ES-I3 (cell line): ENCODE data around the gene LY86.

Experiments
- H3K36me3 ChIP-seq: 2 replicates; pipeline ENCODE4 v1.6.1; 2013; ENCODE audit warnings: mild to moderate bottlenecking, low read length, control low read depth, moderate library complexity; ENCODE audit not compliant: insufficient read depth
- H3K4me1 ChIP-seq: 2 replicates; pipeline ENCODE4 v1.6.1; 2013; ENCODE audit warnings: mild to moderate bottlenecking, control low read depth, low read length; ENCODE audit not compliant: insufficient read depth
- H3K9ac ChIP-seq: 2 replicates; pipeline ENCODE4 v1.6.1; 2013; ENCODE audit warnings: low read depth, mild to moderate bottlenecking, low read length, moderate library complexity
- H3K9me3 ChIP-seq: 2 replicates; pipeline ENCODE4 v1.6.1; 2013; ENCODE audit warnings: mild to moderate bottlenecking, low read length, moderate library complexity; ENCODE audit not compliant: control insufficient read depth, insufficient read depth

Gene LY86

DNA sequence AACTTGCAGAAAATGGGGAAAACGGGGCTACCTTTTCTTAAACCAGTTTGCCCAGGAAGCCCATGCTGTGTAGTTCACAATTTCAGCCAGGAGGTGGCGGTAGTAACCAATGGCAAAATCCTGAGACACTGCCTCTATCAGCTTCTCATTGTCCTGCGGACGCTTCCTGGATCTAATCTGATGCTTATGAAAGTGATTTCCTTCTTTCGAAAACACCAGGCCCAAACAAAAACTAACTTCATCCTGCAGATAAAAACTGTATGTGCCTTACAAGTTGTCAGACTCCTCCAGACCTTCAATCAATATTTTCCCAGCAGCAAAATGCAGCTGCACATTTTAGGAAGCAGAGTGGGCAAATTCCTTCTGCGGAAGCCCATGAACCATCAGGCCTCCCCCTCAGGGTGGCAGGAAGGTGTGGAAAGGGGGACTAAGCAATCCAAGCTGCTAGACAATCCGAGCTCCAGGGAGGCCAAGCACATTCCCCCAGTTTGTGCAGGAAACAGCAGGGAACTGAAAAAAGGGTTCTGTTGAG, 88.5 kb downstream of the LY86 start:
- no peaks in the 10 kb centered on the region for H3K36me3 ChIP-seq
- peaks cover 19% of the 10 kb centered on the region for H3K4me1 ChIP-seq
- no peak overlapping the region for H3K9ac ChIP-seq
- no peaks in the 10 kb centered on the region for H3K9me3 ChIP-seq

- Histone ChIP-seq H3K36me3 (no peaks in the 10 kb centered on the region), H3K9me3 (no peaks in the 10 kb centered on the region), H3K4me1 (peaks cover 19% of the 10 kb centered on the region), H3K9ac (no peak overlapping the region)
Measured at GRCh38 chr6:6678185-6678671, 89.7 kb downstream of the LY86 start.

GRCh38 chr6:6678811-6679210, 90.3 kb downstream of the LY86 start:
- no peaks in the 10 kb centered on the region for H3K9me3 ChIP-seq
- H3K9ac ChIP-seq = no peak overlapping the region
- H3K36me3 ChIP-seq = no peaks in the 10 kb centered on the region
- peaks cover 19% of the 10 kb centered on the region for H3K4me1 ChIP-seq

GRCh38 chr6:6679633-6680032, 91.1 kb downstream of the LY86 start:
- H3K9me3 ChIP-seq = no peaks in the 10 kb centered on the region
- no peaks in the 10 kb centered on the region for H3K36me3 ChIP-seq
- no peak overlapping the region for H3K9ac ChIP-seq
- H3K4me1 ChIP-seq = peaks cover 19% of the 10 kb centered on the region

- H3K9me3 ChIP-seq = no peaks in the 10 kb centered on the region
- H3K4me1 ChIP-seq = peaks cover 19% of the 10 kb centered on the region
- no peaks in the 10 kb centered on the region for H3K36me3 ChIP-seq
- H3K9ac ChIP-seq = no peak overlapping the region
Measured at GRCh38 chr6:6680526-6680925, 92.0 kb downstream of the LY86 start.

DNA sequence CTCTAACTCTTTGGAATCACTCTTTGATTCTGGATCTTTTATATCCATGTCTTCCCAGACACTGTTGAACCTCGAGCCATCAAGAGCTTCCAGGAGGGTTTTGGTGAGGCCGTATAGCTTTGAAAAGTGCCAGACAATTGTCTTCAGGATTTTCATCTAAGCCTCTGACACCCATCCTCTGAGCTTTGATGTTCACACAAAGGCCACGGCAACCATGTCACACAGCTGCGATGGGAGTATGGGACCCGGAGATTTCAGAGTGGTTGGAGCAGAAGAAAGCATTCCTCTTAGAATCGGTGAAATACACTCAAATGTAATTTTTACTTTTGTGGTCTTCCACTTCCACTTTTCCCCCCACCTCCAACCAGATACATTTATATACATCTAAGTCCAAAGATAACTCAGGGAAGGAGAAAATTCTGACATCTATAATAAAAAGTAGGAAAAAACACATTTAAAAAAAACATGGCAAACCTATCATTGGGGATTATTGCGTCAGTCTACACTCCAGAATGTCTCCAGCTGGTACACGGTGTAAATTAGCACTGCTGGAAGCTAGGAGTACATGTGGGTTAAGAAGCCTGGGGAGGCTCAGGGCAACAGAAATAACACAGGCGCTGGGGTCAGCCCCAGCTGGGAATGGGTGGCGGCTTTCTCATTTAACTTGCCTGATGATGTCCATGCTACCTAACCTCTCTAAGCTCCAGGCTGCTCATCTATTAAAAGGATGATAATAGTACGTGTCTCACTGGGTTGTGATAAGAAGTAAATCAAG, 92.7 kb downstream of the LY86 start:
- Histone ChIP-seq H3K36me3 (no peaks in the 10 kb centered on the region), H3K4me1 (peaks cover 22% of the 10 kb centered on the region), H3K9me3 (no peaks in the 10 kb centered on the region), H3K9ac (no peak overlapping the region)

GRCh38 chr6:6682225-6682624, 93.7 kb downstream of the LY86 start:
- no peaks in the 10 kb centered on the region for H3K36me3 ChIP-seq
- no peaks in the 10 kb centered on the region for H3K9me3 ChIP-seq
- H3K9ac ChIP-seq = no peak overlapping the region
- peaks cover 21% of the 10 kb centered on the region for H3K4me1 ChIP-seq

DNA sequence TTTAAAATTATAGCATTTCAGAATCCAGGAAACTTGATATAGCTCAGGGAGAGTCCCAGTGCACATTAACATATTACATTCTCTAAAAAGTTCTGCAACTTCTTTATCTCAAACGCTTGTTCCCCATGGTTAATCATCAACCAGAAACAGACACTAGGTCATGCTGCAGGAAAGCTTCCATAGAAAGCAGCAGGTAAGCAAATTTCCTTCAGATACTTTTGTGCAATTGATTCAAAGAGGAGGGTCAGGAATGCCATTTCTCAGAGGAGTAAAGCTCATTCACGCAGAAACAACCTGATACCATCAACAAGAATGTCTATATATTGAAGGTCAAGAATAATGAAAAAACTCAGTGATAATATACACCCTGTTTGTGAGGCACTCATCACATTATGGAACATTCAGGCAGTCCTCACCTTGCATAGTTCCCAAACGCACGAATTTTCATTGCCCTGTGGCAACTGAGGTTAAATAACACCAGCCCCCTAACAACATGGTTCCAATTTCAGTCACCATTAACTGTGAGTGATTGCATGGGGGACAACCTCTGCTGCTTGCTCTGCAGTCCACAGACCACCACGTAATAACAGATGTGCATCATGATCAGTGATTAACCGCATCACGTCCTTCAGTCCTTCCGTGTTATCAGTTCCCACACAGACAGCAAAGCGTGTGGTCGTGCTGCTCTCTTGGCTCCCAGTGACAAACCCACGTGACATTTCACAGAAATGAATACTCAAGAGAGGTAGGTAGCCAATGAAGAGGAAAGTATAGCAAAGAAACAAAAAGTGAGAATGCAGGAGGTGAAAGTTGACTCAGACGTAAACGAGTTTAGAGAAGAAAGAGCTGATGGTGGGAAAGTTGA, 95.7 kb downstream of the LY86 start:
- H3K36me3 ChIP-seq = no peaks in the 10 kb centered on the region
- H3K9me3 ChIP-seq = no peaks in the 10 kb centered on the region
- no peak overlapping the region for H3K9ac ChIP-seq
- peaks cover 20% of the 10 kb centered on the region for H3K4me1 ChIP-seq

GRCh38 chr6:6685249-6686040, 96.9 kb downstream of the LY86 start:
- no peak overlapping the region for H3K9ac ChIP-seq
- H3K9me3 ChIP-seq = no peaks in the 10 kb centered on the region
- no peaks in the 10 kb centered on the region for H3K36me3 ChIP-seq
- H3K4me1 ChIP-seq = peaks cover 18% of the 10 kb centered on the region

DNA sequence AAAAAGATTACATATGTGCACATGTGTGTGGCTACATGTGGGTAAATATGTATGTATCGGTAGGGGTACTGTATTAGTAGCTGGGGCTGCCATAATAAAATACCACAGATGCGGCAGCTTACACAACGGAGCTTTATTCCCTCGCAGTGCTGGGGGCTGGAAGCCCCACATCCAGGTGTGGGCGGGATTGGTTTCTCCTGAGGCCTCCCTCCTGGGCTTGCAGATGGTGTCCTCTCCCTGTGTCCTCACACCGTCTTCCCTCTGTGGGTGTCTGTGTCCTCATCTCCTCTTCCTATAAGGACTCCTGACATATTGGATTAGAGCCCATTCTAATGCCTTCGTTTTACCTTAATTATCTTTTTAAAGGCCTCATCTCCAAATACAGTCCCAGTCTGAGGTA, 97.7 kb downstream of the LY86 start:
- H3K9ac ChIP-seq = peak overlapping the region; percentile 38; the same call in 1 of the 2 replicates
- H3K9me3 ChIP-seq = no peaks in the 10 kb centered on the region
- peaks cover 18% of the 10 kb centered on the region for H3K4me1 ChIP-seq
- H3K36me3 ChIP-seq = no peaks in the 10 kb centered on the region

- Histone ChIP-seq H3K4me1 (peaks cover 18% of the 10 kb centered on the region), H3K36me3 (no peaks in the 10 kb centered on the region), H3K9me3 (no peaks in the 10 kb centered on the region), H3K9ac (peak overlapping the region; percentile 49; the same call in 1 of the 2 replicates)
Measured at GRCh38 chr6:6686748-6687601, 98.5 kb downstream of the LY86 start.

- H3K4me1 ChIP-seq = peaks cover 18% of the 10 kb centered on the region
- no peaks in the 10 kb centered on the region for H3K36me3 ChIP-seq
- no peaks in the 10 kb centered on the region for H3K9me3 ChIP-seq
- H3K9ac ChIP-seq = no peak overlapping the region
Measured at GRCh38 chr6:6688283-6688682, 99.8 kb downstream of the LY86 start.

- Histone ChIP-seq H3K9me3 (no peaks in the 10 kb centered on the region), H3K4me1 (peaks cover 18% of the 10 kb centered on the region), H3K9ac (no peak overlapping the region), H3K36me3 (no peaks in the 10 kb centered on the region)
Measured at GRCh38 chr6:6688951-6689350, 100.4 kb downstream of the LY86 start.
